OCI-LY3 (cell line): ENCODE data around the gene MRAP.

ENCODE experiments used
- H2AFZ ChIP-seq: fragments of 200-600, 300-600 bp; shearing (Covaris generic); 2 replicates; pipeline ENCODE4 v1.6.0; 2014; ENCODE audit warnings: antibody characterized with exemption, low read depth, low read length
- H3K27ac ChIP-seq: fragments of 200-600, 300-600 bp; sonication (generic); 2 replicates; pipeline ENCODE4 v1.5.1; 2014; ENCODE audit warnings: mild to moderate bottlenecking, low read length, moderate library complexity, mixed read lengths
- H3K27me3 ChIP-seq: fragments of 200-600, 300-600 bp; sonication (generic); 2 replicates; pipeline ENCODE4 v1.6.1; 2014; ENCODE audit warnings: low read depth, low read length, mixed read lengths
- H3K36me3 ChIP-seq: fragments of 200-600, 300-600 bp; sonication (generic); replicated peaks from 2 replicates; pipeline ENCODE3; 2014; ENCODE audit warnings: low read depth, low read length, mixed read lengths
- H3K4me1 ChIP-seq: fragments of 300-600, 200-600 bp; sonication (generic); 2 replicates; pipeline ENCODE4 v1.6.1; 2014; ENCODE audit warnings: low read length, mixed read lengths
- H3K4me2 ChIP-seq: fragments of 200-600, 300-600 bp; sonication (generic); 2 replicates; pipeline ENCODE4 v1.6.1; 2014; ENCODE audit warnings: low read length, mixed read lengths
- H3K4me3 ChIP-seq: fragments of 300-600, 200-600 bp; sonication (generic); 2 replicates; pipeline ENCODE4 v1.5.1; 2014; ENCODE audit warnings: antibody characterized with exemption, mild to moderate bottlenecking, low read length, moderate library complexity
- H3K79me2 ChIP-seq: fragments of 300-600, 200-600 bp; shearing (Covaris generic); 2 replicates; pipeline ENCODE4 v1.6.1; 2014; ENCODE audit warnings: mild to moderate bottlenecking, low read length, mixed read lengths
- H3K9ac ChIP-seq: fragments of 300-600, 200-600 bp; shearing (Covaris generic); 2 replicates; pipeline ENCODE4 v1.6.0; 2014; ENCODE audit warnings: mild to moderate bottlenecking, low read length, moderate library complexity
- H3K9me3 ChIP-seq: fragments of 200-600, 300-600 bp; shearing (Covaris generic); 2 replicates; pipeline ENCODE4 v1.6.1; 2014; ENCODE audit warnings: low read length, mixed read lengths; ENCODE audit not compliant: insufficient read depth
- H4K20me1 ChIP-seq: fragments of 200-600, 300-600 bp; sonication (generic); 2 replicates; pipeline ENCODE4 v1.6.1; 2016; ENCODE audit warnings: low read length, mixed read lengths; ENCODE audit not compliant: insufficient read depth
- CTCF ChIP-seq: fragments of 200-600, 300-600 bp; sonication (generic); IDR thresholded peaks from 2 replicates; pipeline ENCODE4 v1.5.1; 2014; ENCODE audit warnings: antibody characterized with exemption, low read length, low read depth
- EZH2phosphoT487 ChIP-seq: fragments of 200-600 bp; shearing (Covaris generic); IDR thresholded peaks from 2 replicates; pipeline ENCODE4 v1.6.1; 2018; ENCODE audit warnings: antibody characterized with exemption, mixed run types, low read depth

MRAP gene

GRCh38 chr21:32346951-32347350 lies 48.3 kb downstream of the MRAP start:
- H3K27ac ChIP-seq: no peak overlapping the region
- no peak overlapping the region for H3K9ac ChIP-seq
- no peak overlapping the region for H2AFZ ChIP-seq
- peaks cover 66% of the 10 kb centered on the region for H3K36me3 ChIP-seq
- peaks cover 2% of the 10 kb centered on the region; the same call in 1 of the 2 replicates for H3K4me1 ChIP-seq
- no peaks in the 10 kb centered on the region for H3K27me3 ChIP-seq
- H3K9me3 ChIP-seq: no peaks in the 10 kb centered on the region
- no peak overlapping the region for H3K4me3 ChIP-seq
- no peak for TF ChIP-seq CTCF
- TF ChIP-seq EZH2phosphoT487: no peak
- peaks cover 3% of the 10 kb centered on the region; the same call in 1 of the 2 replicates for H3K79me2 ChIP-seq
- no peak overlapping the region for H3K4me2 ChIP-seq
- no peaks in the 10 kb centered on the region for H4K20me1 ChIP-seq

GRCh38 chr21:32347351-32347750 lies 48.7 kb downstream of the MRAP start:
- TF ChIP-seq EZH2phosphoT487 (no peak), CTCF (no peak)
- H4K20me1 ChIP-seq: no peaks in the 10 kb centered on the region
- peaks cover 3% of the 10 kb centered on the region; the same call in 1 of the 2 replicates for H3K79me2 ChIP-seq
- H3K4me2 ChIP-seq: no peak overlapping the region
- no peak overlapping the region for H3K27ac ChIP-seq
- H3K27me3 ChIP-seq: no peaks in the 10 kb centered on the region
- no peak overlapping the region for H2AFZ ChIP-seq
- H3K4me1 ChIP-seq: peaks cover 2% of the 10 kb centered on the region; the same call in 1 of the 2 replicates
- no peaks in the 10 kb centered on the region for H3K9me3 ChIP-seq
- H3K4me3 ChIP-seq: no peak overlapping the region
- H3K36me3 ChIP-seq: peaks cover 67% of the 10 kb centered on the region
- H3K9ac ChIP-seq: no peak overlapping the region

DNA sequence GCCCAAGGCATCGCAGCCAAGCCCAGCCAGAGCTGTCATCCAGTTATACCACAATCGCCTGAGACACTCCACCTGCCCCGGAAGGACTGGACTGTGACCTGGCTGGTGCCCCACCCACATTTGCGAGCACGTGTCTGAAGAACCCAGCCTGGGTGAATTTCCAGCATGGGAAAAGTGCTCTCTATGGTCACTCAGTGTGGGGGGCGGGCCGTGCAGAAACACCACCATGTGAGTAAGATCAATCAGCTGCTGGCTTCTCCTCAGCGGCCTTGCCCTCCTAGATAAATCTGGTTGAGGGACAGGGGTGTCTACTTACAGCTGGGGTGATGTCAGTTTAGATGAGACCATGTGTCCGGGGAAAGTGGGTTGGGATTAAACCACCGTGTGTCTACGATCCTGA lies 49.3 kb downstream of the MRAP start:
- Histone ChIP-seq H3K27me3 (no peaks in the 10 kb centered on the region), H3K4me2 (no peak overlapping the region), H3K4me3 (no peak overlapping the region), H3K36me3 (peaks cover 67% of the 10 kb centered on the region), H3K4me1 (peaks cover 2% of the 10 kb centered on the region; the same call in 1 of the 2 replicates), H3K9me3 (no peaks in the 10 kb centered on the region), H3K79me2 (peaks cover 3% of the 10 kb centered on the region; the same call in 1 of the 2 replicates), H3K27ac (no peak overlapping the region), H2AFZ (no peak overlapping the region), H4K20me1 (no peaks in the 10 kb centered on the region), H3K9ac (no peak overlapping the region)
- TF ChIP-seq EZH2phosphoT487 (no peak), CTCF (no peak)

GRCh38 chr21:32348604-32349332 lies 50.1 kb downstream of the MRAP start:
- Histone ChIP-seq H3K4me3 (no peak overlapping the region), H3K4me2 (no peak overlapping the region), H3K36me3 (peaks cover 62% of the 10 kb centered on the region), H2AFZ (no peak overlapping the region), H4K20me1 (no peaks in the 10 kb centered on the region), H3K79me2 (no peaks in the 10 kb centered on the region), H3K9ac (no peak overlapping the region), H3K27me3 (no peaks in the 10 kb centered on the region), H3K4me1 (peaks cover 2% of the 10 kb centered on the region; the same call in 1 of the 2 replicates), H3K27ac (no peak overlapping the region), H3K9me3 (no peaks in the 10 kb centered on the region)
- TF ChIP-seq CTCF (no peak), EZH2phosphoT487 (no peak)
